ENCODE results near the gene STRA8. TPM values are rescaled to one million over a fixed set of nuclear protein-coding genes. Genes with fewer than 3 reads are reported as not detected.

Gene STRA8
- total RNA-seq, 1 donor from 2014 or later, result not detected

DNA sequence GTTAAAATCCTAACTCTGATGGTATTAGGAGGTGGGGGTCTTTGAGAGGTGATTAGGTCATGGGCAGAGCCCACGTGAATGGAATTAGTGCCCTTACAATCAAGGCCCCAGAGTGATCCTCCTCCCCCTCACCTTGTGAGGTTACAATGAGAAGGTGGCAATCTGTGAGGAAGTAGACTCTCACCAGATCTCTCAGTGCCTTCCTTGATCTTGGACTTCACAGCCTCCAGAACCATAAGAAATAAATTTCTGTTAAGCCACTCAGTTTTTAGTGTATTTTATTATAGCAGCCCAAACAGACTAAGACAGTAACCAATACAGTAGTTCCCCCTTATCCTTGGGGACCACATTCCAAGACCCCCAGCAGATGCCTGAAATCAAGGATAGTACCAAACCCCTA lies 32.0 kb downstream of the STRA8 start:
- no peak for DNase-seq (ENCODE audit: low read depth, low spot score)

DNA sequence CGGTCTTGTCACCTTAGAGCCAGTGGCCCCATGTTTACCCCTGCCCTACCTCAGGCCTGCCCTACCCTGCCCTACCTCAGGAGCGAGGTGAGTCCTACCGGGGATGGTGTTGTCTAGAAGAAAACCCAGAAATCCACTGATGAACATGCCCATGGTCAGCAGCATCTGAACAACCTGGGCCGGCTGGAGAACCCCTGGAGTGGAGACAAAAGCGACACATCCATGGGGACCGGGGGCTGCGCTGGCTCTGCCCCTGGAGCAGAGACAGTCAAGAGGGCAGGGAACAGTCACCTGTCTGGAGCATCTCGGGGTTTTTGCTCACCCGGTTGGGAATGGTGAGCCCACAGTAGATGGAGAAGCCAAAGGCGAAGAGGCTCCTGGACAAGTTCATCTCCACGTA lies 36.3 kb downstream of the STRA8 start:
- no peak for DNase-seq (ENCODE audit: low read depth, low spot score)

DNA sequence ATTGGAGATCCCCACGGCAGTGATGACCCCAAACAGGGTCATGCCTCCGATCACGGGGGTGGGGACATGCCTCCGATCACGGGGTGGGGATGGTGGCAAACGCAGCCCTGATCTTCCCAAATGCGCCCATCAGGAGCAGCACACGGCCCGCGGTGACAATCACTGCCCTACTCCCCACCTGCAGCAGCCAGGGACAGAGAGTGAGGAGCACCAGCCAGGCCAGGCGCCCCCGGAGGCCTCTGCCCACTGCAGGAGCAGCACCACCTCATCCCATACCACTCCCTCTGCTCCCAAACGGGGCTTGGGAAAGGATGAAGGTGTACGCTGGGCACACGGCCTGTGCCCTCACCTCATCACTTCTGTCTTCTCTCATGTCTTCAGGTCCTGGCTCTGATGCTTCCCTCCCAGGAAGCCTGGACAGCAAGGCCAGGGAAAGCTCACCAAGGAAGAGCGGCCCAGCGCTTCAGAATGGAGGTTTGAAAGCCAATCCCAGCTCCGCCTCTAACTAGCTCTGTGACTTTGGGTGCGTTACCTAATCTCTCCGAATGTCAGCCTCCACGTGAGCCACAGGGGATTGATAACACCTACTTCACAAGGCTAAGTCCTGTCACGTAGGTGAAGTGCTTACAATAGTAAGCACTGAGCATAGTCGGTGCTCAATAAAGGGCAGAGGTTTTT lies 37.1 kb downstream of the STRA8 start:
- no peak for DNase-seq (ENCODE audit: low read depth, low spot score)

- no peak for DNase-seq (ENCODE audit: low read depth, low spot score)
These were observed 37.6 kb downstream of the STRA8 start for GRCh38 chr7:135271255-135271615.

- no peak for DNase-seq (ENCODE audit: low read depth, low spot score)
These were observed 38.7 kb downstream of the STRA8 start for GRCh38 chr7:135272303-135272702.

DNA sequence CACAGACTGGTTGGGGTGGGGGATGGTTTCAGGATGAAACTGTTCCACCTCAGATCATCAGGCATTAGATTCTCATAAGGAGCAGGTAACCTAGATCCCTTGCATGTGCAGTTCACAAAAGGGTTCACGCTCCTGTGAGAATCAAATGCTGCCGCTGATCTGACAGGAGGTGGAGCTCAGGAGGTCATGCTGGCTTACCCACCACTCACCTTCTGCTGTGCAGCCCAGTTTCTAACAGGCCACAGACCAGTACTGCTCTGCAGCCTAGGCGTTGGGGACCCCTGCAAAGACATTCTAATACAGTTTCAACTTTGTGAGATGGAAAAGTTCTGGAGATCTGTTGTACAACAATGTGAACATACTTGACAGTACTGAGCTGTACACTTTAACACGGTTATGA lies 39.9 kb downstream of the STRA8 start:
- DNase-seq (ENCODE audit: low read depth, low spot score), result no peak

DNA sequence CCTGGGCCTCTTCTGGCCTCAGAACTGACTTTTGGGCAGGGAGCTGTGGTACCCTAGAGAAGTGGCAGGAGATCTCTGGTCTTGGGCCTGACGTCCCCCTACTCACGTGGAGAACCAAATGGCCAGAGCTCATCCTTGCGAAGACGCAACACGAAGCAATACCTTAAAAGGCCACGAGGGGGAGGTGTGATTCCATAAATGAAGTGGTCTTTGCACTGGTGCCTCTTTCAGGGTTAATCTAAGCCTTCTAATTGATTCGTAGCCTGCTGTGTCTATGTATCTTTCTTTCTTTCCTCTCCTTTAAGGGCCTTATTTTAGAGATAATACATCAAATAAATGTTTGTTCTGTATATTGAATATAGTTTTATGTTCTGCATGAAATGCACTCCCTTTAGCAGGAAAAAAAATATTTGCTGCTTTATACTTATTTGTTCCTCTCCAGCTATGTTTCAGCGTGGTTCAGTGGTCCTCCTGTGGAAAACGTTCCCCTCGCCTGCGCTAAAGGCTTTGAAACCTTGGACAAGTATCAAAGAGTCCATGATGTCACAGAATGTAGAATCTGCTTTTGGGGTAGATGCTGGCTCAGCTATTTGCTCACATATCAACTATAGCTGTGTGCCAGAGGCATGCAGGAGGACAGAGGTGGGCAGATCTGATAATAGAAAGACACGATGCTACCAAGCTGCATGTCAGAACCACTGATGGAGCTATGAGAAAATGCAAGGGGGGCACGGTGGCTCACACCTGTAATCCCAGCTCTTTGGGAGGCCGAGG lies 41.0 kb downstream of the STRA8 start:
- peak; percentile 50 for DNase-seq (ENCODE audit: low read depth, low spot score)

DNA sequence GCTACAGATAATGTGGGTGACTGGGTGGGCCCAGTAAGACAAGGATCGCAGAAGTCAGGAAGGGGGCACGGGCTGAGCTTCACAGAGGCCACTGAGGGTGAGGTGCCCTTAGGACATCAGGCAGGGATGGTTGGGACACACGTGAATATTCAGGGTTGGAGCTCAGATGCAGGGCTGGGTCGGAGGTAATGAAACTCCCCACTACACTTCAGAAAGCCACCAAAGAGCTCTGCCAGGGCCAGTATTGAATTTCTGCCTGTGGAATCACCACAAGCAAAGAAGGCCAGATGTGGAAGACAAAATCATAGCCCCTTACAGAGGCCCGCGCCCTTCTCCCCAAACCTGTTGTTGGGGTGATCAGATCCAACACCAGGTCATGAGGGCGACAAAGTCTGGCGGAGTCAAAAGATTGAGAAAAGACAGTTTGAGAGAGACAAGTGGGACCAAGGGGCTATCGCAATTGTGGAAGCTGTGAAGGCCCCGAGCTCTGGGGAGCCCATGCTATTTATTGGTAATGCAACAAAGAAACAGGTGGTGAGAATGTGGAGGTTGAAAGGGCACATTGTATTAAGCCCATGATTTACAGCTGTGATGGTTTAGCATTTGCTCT lies 42.4 kb downstream of the STRA8 start:
- DNase-seq (ENCODE audit: low read depth, low spot score), result no peak

GRCh38 chr7:135277161-135277560 lies 43.5 kb downstream of the STRA8 start:
- DNase-seq (ENCODE audit: low read depth, low spot score), result no peak

GRCh38 chr7:135281363-135281949 lies 47.8 kb downstream of the STRA8 start:
- DNase-seq (ENCODE audit: low read depth, low spot score), result peak; percentile 62

- DNase-seq (ENCODE audit: low read depth, low spot score), result no peak
These were observed 49.1 kb downstream of the STRA8 start for GRCh38 chr7:135282561-135283254.

DNA sequence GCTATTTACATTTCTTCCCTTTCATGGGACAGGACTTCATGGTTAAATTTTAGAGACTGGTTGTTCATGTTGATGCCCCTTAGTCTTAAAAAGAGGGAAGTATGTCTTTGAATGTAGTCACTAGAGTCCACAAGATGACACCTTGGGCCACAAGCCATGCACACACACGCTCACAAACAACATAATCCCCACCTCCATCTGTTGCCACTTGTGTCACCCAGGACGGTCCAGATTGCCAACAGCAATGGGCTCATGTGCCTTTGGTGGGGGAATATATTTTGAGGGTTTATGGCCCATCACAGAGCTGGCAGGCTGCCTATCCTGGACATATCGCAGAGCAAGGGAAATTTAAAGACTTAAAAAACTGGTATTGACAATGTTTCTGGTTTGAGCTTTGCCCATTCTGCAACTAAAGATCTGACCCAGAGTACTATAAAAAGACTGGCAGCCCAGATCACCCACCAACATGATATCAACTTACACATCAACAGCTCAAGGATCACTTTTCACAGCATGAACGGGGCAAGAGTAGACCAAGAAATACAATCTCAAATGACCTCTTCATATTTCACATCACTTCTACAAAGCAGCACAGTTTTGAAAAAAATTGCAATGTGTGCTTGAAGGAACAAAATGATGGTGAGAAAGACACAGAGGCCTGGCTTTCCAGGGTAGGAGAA lies 50.5 kb downstream of the STRA8 start:
- no peak for DNase-seq (ENCODE audit: low read depth, low spot score)

DNA sequence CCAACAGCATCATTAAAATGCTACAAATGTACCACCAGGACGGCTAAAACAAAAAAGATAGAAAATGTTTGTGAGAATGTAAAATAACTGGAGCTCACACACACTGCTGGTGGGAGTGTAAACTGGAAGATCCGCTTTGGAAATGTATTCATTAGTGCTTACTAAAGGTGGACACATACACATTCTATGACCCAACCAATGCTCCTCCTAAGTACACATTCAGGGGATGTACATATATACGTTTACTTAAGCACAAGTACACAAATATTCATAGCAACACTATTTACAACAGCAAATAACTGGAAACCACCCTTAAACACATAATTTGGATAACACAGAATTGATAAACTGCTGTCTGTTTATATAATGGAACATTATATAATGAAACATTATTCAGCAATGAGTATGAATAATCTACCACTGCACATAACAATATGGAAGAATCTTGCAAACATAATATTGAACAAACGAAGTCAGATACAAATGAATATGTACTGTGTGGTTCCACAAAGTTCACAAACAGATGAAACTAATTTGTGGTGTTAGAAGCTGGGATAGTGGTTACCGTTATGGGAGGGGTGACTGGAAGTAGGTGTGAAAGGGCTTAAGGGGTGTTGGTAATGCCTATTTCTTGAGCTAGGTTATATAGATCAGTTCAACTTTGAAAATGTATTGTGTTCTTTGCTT lies 52.1 kb downstream of the STRA8 start:
- DNase-seq (ENCODE audit: low read depth, low spot score), result no peak

DNA sequence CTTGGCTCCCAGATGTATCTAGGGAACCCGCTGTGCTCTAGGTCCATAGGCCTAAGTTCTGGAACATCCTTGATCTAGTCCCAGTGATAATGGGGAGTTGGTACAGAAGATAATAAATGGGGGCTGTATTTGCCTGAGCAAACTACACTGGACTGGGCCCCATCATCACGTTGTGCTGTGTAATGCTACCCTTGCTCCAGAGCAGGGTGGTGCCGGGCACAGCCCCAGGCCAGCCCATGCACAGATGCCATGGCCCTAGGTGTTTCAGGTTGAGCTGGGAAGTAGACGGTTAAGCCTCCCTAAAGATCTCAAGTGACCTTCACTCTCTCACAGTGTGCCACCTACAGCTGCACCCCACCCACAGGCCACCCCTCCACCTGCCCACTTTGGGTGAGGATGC lies 53.2 kb downstream of the STRA8 start:
- no peak for DNase-seq (ENCODE audit: low read depth, low spot score)

GRCh38 chr7:135290594-135290993 lies 57.0 kb downstream of the STRA8 start:
- no peak for DNase-seq (ENCODE audit: low read depth, low spot score)

- peak; percentile 90 for DNase-seq (ENCODE audit: low read depth, low spot score)
These were observed 58.2 kb downstream of the STRA8 start for GRCh38 chr7:135291809-135292253.

GRCh38 chr7:135299235-135299634 lies 65.6 kb downstream of the STRA8 start:
- DNase-seq (ENCODE audit: low read depth, low spot score), result no peak

- DNase-seq (ENCODE audit: low read depth, low spot score), result no peak
These were observed 67.5 kb downstream of the STRA8 start for GRCh38 chr7:135300913-135301765.

Data from pulmonary artery endothelial cell (primary cell).